Fibroblast of skin of right quadriceps (primary cell): ENCODE results near the gene WASL.
"Not testable (repeated sequence)": the region's sequence is repeated elsewhere in the genome, so short reads cannot be mapped to it uniquely, and the experiment has no call there.

Experiments used
- DNase-seq: peaks from one replicate; pipeline ENCODE4 v3.0.0-alpha.2; 2013

The WASL gene

DNA sequence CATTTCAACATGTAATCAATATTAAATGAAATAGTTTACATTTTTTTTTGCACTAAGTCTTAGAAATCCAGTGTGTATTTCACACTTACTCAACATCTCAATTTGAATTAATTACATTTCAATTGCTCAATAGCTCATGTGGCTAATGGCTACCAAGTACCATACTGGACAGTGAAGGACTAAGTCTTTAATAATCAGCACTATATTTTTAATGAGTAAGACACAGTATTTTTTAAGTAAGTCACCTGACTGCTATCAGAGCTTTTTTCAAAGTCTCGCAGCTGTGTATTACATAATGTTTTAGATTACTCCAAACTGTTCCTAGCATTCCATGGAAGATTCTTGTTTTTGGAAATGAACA lies 19.6 kb downstream of the WASL start:
- no peak for DNase-seq

DNA sequence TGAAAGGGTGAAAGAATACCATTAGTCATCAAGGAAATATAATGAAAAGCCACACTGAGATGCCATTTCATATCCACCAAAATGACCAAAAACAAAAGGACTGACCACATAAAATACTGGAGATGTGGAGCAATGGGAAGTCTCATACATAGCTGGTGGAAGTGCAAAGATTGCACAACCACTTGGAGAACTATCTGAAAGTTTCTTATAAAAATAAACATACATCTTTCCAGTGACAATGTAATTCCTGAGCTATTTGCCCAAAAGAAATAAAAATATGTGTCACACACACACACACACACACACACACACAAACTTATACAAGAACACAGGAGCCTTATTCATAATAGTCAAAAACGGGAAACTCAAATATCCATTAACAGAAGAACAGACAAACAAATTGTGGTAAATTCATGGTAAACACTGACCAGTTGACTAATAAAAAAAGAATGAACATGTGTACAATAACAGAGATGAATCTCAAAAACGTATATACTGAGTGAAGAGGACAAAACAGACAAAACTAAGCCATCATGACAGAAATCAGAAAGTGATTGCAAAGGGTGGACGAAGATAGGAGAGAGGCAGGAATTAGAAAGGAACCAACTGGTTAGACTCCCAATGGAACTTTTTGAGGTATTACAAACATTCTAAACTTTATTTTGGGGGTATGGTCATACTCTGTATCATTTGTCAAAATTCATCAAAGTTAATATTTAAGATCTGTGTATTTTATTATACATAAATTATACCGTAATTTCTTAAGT lies 21.5 kb downstream of the WASL start:
- peak; percentile 85 for DNase-seq

DNA sequence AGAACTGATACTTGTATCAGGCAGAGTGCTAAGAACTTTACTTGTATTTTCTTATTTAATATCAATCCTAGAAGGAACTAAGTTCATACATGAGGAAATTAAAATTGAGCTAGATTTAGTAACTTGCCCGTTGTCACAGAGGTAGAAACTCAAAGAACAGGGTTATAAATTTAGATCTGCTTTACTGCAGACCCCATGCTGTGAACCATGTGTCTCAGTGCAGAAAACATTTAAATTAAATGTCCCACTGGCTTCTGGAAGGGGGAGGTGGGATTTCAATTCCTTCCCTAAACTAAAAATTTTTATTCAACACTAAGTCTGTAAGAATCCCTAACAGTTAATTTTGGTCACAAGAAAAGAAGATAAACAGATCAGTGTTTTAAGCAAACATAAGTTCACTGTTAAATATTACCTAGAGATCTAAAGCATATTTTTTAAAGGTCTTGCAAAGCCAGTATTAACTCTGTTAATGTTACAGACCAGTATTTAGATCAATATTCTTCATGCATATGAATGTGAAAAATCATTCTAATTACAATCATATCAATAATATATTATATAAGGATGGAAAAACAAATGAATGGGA lies 23.1 kb downstream of the WASL start:
- DNase-seq, result peak; percentile 7

DNA sequence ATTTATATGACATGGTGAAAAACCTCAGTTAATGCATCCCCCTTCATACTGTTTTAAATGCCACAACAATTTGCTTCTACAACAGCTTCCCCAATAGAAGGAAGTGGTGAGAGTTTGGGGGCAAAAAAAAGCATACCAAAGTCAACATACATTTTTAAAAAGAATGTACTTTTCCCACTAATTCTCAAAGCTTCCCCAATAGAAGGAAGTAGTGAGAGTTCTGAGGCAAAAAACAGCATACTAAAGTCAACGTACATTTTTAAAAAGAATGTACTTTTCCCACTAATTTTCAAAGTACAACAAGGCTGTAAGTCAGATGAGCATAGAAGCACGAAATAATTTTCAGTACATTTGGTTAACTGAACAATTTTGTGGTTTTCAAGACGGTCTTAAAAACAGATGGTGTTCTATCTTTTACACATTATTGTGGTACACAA lies 24.0 kb downstream of the WASL start:
- peak; percentile 66 for DNase-seq

DNA sequence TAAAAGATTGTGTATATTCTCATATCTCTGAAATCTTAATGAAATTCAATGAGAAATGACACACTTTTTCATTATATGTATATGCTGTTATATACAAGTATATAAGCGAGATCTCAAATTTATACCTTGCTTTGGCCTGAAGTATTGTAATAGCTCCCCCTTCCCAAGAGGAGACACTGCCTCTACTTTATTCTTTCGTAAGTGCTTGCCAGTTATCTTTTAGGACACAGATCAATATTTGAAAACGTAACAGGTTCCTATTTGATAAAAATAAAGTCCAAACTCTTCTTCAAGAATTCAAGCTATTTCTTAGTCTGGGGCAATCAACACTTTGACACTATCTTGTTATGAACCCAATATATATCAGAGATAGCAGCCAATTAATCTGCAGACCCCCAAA lies 24.9 kb downstream of the WASL start:
- DNase-seq, result no peak

DNA sequence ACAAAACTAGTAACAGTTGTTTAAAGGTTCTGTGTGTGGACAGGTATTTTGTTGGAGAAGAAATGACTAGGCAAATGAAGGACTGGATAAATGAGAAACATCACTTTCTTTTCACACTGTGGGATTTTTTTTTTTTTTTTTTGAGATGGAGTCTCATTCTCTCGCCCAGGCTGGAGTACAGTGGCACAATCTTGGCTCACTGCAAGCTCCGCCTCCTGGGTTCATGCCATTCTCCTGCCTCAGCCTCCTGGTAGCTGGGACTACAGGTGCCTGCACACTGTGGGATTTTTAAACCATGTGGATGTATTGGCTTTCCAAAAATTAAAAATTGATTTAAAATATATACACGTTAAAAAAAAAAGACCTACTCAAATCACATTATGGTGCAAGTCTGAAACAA lies 28.3 kb downstream of the WASL start:
- DNase-seq, result not testable (repeated sequence)

DNA sequence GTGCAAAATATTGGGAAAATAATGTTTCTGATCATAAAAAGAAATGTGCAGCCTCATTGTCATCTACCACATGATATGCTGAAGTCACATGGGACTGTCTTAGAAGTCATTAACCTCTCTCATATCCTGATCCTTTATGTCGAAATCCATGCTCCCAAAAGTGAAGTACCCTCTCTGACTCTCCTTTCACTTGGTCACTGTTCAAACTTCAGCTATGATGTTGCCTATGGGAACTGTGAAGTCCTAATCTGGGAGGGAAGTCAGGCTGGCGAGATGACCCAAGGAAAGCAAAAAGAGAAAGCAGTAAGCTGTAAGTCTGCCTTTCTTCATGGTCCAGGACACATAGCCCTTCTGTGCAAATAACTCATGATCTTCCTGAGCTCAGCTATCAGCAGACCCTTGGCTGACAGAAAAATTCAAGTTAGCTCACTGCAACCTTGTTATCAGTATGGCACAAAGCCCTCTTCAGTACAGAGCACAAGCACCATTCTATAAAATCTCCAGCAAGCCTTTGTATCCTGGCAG lies 29.5 kb downstream of the WASL start:
- DNase-seq, result no peak

DNA sequence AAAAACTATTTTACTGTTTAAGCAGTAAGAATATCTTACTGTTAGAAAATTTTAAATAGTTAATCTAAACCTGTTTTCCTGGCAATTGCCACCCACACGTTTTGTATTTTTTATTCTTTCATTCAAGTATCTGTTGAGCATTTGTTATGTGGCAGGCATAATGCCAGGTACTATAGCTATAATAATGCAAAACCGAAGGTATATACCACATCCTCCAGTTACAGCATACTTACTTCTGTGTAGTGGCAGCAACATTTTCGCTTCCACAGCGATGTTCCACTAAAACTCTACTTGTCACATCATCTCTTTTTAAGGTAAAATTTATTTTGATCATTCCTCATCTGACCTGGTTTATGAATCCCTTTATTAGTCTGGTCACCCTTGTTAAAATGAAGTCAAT lies 30.0 kb downstream of the WASL start:
- DNase-seq, result no peak

DNA sequence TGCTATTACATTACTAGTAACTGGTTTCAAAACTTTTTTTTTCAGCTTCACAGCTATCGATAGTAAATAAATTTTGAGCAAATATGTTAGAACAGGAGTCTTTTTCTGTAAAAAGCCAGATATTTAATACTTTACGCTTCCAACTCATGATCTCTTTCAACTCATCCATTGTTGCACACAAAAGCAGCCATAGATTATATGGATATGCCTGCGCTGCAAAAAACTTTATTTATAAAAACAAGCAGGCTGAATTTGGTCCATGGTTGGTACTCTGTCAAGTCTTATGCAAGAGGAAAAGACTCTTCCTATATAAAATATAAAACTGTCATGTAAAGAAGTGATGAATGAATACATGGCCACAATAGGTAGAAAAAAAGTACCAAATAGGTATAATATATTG lies 31.1 kb downstream of the WASL start:
- no peak for DNase-seq

DNA sequence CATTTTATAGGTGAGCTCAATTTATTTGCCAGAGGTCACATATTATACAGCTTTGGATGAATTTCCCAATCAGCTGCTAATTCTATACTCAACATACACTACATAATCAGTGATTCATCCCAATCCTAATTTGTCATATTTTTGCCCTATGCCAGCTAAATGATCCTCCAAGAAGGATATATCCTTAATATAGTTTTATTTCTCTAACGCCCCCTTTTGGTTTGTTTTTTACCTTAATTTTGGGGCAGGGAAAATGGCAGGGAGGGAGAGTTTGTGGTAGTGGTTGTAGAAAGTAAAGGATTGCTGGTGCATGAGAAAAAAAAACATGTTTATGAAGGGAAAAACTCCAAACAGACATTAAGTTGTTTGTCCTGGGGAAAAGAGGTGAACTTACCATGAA lies 31.9 kb downstream of the WASL start:
- no peak for DNase-seq

DNA sequence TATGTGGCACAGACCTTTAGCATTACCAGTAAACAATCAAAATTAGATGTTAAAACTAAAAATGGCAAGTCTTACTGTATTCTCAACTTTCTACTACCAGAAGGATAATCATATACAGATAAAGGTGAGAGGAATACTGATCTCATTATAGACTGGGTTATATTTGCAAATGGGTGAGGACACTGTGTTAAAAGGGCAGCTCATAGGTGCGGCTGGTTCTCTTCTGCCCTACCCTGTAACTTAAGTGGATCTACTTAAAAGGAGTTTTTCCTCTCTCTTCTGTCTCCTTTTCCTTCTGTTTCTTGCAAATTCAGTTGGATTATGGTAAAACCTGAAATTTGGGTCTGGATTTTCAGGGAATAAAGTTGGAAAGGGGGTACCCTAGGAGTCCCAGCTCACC lies 33.0 kb downstream of the WASL start:
- no peak for DNase-seq

DNA sequence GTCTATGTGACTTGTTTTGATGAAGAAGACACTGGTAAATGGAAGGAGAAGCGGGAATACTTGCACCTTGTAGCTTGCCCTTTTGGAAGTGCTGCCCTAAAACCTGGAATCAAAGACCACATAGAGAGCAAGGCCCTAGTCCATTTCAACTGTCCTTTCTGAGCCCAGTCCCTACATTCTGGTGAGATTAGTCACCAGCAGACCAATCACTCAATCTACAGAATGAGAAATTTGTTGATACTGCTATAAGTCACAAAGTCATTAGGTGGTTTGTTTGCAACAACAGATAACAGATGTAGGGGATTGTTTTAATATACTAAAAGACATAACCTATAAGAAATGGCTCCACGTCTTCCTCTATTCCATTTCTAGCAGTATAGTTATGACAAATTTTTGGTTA lies 33.6 kb downstream of the WASL start:
- DNase-seq, result no peak

DNA sequence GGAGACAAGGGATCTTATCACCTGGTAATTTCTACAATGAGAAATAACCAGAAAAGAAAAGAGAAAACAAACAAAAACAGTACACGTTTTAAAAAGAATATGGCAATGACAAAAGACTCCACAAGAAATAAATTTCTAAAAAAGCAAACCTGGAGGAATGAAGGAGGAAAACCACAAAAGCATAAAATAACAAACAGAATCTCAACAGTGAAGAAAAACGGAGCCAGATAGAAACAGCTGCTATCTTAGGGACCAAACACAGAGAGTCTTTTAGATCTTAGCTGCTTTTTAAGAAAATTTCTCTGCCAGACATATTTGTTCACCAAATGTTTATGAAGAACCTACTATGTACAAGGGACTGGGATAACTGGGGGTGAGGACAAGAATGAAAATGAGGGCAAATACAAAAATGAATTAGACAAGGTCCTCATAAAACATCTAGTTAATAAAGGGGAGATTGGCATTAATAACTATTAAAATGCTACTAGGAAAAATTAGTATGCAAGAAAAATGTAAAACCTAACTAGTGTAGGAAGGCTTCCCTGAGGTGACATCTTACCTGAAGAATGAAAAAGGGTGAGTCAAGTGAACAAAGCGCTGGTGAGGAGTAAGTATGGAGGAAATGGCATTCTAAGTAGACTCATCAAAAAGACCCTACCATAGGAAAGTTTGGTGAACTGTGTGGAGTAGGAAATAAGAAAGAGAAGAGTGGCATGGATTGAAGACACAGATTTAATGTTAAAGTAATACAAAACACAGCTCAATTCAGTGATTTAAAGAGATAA lies 34.3 kb downstream of the WASL start:
- DNase-seq, result no peak

DNA sequence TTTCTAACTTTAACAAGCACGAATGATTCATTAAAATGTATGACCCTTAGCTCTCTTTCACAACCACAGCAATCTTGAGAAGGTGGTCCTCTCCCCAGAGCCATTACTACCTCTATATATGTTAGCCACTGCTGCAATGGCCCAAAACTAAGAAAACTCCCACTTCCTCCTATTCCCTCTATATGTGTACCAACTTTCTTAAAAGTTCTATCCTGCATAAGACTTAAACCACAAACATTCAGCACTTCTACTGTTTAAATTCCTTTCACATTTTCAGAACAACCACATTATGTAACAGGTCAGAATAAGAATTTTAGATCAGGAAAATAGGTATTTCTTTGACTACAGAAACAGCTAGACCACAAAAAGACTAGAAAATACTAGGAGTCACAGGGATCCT lies 36.2 kb downstream of the WASL start:
- DNase-seq, result peak; percentile 68

DNA sequence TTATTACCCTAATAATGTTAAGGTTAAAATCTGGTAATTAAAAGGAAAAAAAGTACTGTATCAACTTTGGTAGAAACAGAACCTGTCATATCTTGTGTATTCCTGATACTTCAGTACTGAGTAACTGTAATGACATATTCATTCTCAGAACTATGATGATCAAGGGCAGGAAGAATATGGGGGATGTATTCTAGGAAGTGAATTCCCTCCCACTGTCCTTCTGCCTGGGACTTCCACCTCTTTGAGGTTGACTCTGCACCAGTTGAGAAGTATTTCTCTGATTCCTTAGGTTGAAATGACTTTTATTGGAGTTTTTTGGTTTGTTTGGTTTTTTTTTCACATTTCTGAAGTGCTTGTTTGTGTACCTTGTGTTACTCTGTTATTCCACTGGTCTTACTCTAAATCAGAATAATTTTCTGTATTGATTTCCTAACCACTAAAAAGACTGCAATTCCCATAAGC lies 36.9 kb downstream of the WASL start:
- DNase-seq, result no peak

DNA sequence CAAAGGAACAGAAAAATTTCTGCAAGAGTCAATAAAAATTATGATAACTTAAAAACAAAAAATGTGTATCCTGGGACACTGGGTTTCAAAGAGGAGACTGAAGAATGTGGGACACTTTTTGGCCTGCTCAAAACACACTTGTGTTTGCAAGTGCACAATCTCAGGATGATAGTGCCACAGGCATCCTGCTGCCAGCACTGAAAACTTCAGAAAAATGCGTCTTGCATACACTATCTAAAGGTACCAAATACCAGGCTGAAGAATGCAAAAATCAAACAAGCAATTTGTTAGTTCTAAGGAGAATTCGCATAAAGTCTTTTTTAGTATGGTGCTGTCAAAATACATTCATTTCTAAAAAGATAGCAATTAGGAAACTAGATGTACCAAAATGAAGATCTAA lies 38.1 kb downstream of the WASL start:
- DNase-seq, result no peak

DNA sequence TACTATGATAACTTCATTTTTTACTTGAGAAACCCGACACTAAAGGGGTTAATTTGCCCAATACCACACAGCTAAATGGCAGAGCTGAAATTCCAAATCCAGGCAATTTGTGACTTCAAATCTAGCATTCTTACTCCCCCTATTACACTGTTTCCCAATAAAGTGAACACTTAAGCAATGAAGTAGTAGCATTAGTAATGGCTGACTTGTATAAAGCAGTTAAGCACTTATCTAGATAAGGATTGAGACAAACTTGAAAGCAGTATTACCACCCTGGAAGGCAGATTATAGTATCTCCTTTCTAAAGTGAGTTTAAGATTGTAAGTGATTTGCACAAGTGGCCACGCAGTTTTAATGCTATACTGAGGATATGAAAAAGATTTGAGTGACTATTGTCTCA lies 39.3 kb downstream of the WASL start:
- no peak for DNase-seq

DNA sequence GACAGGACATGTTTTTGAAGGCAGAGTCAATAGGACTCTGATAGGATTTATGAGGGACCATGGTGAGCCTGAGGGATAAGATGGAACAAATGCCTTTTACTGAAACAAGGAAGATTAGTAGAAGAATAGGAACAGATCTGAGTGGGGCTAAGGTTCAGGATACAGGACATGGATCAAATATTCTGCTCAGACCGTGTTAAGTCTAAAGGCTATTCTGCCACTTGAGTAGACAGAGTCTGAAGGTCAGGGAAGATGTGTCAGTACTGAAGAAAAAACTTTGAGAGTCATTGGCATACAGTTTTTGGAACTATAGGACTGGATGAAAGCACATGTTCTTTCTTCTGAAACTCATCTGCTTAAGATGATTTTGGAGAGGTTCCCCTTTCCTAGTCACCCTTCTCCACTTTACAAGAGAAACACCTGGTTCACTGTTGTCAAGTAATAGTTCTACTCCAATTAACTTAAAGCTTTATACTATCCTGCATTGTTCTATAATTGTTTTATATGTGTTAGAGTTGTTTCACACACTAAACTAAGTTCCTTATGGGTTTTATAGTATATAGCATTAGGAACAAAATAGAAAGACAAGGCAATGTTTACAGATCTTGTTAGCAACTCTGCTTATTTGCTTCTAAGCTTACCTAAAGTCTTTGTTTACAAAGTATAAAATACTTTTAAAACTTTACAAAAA lies 43.4 kb downstream of the WASL start:
- DNase-seq, result no peak

DNA sequence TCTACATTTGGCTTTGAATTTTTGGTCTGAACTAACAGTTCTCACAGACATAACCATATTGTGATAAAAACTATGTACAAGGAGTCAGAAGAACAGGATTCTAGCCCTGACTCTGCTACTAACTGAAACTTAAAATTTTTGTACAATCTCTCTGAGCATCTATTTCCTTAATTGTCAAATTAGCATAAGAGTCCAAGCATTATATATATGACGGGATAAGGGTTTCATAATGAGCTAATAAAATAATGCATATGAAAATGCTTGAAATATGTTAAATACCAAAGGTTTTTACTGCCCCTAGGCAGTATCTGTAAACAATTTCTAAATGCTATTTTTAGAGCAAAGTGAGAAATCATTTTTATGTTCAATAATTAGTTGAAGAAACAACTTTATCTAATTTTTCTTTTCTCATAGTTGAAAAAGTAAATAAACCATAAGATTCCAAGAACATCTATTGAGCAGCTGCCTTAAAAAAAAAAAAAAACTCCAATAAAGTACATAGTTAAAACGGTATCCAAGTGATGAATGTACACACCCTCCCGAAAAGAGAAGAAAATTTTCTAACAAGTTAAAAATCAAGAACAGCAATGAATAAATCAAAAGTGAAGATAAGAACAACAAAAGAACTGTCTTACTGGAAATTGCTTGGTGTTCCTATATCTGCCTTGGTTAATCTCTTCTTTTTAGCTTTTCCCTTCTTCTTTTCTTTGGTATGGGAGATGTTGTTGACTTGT lies 52.7 kb downstream of the WASL start:
- no peak for DNase-seq

DNA sequence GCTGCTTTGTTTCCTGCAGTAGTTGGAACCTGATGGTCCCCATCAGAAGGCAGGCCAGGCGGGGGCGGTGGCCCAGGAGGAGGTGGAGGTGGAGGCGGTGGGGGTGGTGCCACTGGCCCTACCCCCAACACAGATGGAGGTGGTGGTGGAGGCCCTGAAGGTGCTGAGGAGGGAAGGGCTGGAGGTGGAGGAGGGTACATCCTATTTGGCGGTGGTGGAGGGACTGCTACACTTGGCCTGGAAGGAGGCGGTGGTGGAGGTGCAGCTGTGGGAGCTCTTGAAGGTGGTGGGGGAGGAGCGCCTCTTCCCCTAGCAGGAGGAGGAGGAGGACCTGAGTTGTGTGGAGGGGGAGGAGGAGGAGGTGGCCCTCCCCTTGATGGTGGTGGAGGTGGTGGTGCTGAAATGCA lies 56.3 kb downstream of the WASL start:
- no peak for DNase-seq

DNA sequence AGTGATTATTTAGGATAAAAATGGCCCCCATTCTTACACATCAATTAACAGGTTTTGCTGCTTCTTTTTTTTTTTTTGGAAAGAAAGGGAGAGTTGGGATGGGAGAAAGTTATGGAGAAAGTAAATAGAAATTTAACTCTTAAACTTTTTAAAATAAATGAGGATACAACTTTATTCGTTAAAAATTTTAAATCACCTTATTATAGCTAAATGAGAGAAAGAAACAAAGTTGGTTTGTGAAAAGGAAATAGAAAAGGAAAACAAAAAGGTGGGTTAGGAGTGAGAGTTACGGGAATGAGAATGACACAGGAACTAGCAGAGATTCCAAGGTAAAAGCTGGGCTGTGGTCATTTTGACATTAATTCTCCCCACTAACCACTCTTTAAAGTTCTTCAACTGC lies 58.3 kb downstream of the WASL start:
- DNase-seq, result no peak

DNA sequence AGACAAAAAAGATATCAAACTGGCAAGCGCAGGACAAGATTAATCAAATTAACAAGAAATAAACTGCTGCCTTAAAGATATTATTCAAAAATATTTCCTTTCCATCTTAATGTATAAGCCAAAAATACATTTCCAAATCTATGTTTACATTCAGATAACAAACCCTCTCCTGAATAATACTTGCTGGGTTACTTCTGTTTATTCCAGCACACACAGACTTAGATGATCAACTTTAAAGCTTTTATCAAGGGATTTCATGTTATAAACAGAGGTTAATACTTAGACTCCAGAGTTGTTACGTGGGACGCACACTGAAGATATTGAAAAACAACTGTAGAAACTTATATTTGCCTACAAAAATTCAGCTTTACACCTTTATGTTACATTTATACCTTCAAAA lies 59.6 kb downstream of the WASL start:
- DNase-seq, result no peak

DNA sequence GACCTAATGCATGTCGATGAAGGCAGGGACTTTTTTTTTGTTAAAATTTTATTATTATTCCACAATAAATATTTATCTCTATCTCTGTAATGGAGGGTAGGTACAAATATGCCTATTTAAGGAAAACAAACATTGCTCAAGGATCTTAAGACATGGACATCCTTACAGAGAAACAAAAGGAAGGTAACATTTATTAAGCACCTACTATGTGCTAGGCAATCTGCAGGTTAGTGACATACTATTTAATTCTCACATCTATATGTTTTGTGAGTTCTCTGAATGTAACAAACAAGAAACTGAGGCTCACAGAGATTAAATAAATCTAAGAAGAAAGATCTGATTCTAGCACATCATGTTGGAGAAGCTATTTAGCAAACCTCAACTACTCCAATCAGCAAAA lies 61.1 kb downstream of the WASL start:
- no peak for DNase-seq
